Activated naive CD8-positive, alpha-beta T cell (primary cell): ENCODE results near the gene CFAP54.
A peak's percentile ranks its signal among the peaks of the same experiment; 100 is the strongest.

Source experiments
- H3K27ac Mint-ChIP-seq: one replicate; pipeline ENCODE4 v1.8.0; 2021; ENCODE audit warnings: mixed read lengths
- H3K27me3 Mint-ChIP-seq: one replicate; pipeline ENCODE4 v1.8.0; 2021; ENCODE audit warnings: mixed read lengths
- H3K36me3 Mint-ChIP-seq: one replicate; pipeline ENCODE4 v1.8.0; 2021; ENCODE audit warnings: mixed read lengths
- H3K4me1 Mint-ChIP-seq: one replicate; pipeline ENCODE4 v1.8.0; 2021; ENCODE audit warnings: low read depth, mixed read lengths
- H3K4me3 Mint-ChIP-seq: one replicate; pipeline ENCODE4 v1.8.0; 2021; ENCODE audit warnings: mild to moderate bottlenecking, mixed read lengths
- H3K9me3 Mint-ChIP-seq: one replicate; pipeline ENCODE4 v1.8.0; 2021; ENCODE audit warnings: low read depth, mixed read lengths

CFAP54 gene

DNA sequence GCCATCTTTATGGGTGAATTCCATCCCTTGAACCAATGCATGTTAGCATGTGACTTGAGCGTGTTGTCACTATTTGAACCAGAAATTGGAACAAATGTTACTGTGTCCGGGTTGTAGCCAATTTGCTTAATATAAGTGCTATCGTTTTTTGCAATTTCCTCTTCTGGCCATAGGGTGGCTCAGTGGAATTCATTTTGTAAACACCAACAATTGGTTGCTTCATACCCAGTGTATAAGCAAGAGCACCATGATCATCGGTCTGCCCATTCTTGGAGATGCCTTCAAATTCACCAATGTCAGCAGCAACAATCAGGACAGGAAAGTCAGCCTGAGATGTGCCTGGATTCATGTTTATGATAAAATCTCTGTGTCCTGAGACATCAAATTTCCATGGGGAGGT is 412.7 kb downstream of the CFAP54 start:
- peaks cover 8% of the 10 kb centered on the region for H3K4me1 Mint-ChIP-seq
- H3K9me3 Mint-ChIP-seq: no peaks in the 10 kb centered on the region
- H3K27me3 Mint-ChIP-seq: no peaks in the 10 kb centered on the region
- H3K36me3 Mint-ChIP-seq: no peaks in the 10 kb centered on the region
- no peak overlapping the region for H3K4me3 Mint-ChIP-seq
- no peak overlapping the region for H3K27ac Mint-ChIP-seq

DNA sequence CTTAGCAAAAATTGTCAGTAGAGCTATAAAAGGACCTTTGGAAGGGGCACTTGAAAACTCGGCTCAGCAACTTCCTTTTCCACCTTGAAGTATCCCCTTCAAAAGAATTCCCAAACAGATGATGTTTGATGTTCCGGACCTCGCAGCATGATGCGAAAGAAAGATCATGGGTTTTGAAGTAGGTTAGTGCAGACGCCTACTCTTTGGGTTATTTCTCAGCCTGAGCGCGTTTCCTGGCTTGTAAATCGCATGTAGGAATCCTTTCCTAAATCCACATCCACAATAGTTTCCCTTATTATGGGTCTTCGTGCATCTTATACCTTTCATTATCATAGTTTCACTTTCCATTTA is 417.1 kb downstream of the CFAP54 start:
- peak overlapping the region; percentile 97 for H3K4me3 Mint-ChIP-seq

DNA sequence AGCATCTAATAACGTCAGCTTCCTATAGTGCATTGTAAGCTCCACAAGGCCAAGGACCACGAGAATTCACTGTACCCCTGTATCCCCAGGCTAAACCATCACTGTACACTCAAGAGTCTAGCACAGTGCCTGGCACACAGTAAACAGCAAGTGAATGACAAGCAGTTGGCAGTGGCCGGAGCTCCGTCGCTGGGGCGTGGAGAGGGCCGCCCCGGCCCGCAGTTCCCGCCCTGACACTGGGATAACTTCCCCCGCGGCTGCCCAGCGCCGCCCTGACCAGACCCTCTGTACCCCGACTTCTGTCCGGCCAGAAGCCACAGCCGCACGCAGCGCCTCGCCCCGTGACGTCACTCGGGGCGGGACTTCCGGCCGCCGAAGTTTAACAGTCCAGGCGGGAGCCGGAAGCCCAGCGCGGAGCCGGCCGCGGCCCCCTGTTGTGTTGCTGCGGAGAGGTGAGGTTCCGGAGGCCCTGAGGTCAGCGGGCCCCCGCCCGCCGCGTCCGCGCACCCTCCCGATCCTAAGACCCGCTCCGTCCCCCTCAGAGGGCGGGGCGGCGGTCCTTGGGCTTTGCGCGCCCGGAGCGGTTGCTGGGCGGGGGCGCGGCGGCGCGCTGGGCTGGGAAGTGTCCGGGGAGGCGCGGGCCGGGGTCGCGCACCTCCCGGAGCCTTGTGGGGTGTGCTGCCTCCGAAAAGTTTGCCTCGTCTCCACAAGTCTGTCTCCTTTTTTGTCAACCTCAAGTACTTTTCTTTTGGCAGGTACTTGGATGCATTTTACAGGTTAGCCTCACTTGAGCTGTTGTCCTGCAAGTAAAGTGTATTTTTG is 417.7 kb downstream of the CFAP54 start, which contains the start of gene NEDD1:
Gene NEDD1 (plus strand): TSS at position 409 of the 822 bp plus-strand sequence. CDS start 2,503 bp downstream, outside the sequence.
- Mint-ChIP-seq H3K4me1 (peaks cover 46% of the 10 kb centered on the region), H3K9me3 (no peaks in the 10 kb centered on the region), H3K27me3 (no peaks in the 10 kb centered on the region), H3K36me3 (no peaks in the 10 kb centered on the region), H3K27ac (peak within 1 kb of the TSS; percentile 96), H3K4me3 (peak within 1 kb of the TSS; percentile 97)

More for the DNA sequence above, 417.1 kb downstream of the CFAP54 start:
- Mint-ChIP-seq H3K27ac (peak overlapping the region; percentile 96), H3K27me3 (no peaks in the 10 kb centered on the region), H3K4me1 (peaks cover 43% of the 10 kb centered on the region), H3K9me3 (no peaks in the 10 kb centered on the region), H3K36me3 (no peaks in the 10 kb centered on the region)

DNA sequence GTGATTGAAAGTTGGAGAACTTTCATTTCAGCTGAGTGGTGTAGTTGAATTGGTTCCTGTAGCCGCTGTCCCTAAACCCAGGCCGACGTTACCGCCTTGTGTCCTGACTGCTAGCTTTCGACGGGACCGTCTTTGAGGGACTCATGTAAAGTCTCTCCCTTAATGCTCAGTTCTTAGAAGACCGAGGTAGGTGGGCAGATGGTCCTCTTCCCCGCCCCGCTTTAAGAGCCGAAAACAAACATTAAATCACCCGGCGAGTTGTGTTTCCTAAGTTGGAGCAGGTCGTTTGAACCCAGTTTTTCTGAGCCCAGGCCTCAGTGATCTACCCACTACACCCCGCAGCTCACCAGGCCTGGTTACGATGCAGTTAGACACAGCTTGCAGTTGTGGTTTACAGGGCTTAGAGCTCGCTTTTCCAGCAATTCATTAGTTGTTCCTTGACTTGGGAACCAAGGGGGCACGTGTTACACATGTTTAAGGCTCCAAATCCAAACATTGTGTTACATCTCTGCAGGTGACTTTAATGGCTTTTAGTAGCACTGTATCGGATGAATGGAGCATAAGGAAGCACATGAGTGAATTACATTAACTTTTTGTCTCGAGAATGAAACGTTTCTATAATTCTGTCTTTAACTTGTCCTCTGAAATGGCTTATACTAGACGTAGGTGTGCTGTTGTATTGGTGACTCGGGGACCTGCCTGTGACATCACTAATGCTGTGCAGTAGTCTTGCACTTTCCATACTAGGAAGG is 418.5 kb downstream of the CFAP54 start:
- peak overlapping the region; percentile 94 for H3K4me3 Mint-ChIP-seq
- no peaks in the 10 kb centered on the region for H3K27me3 Mint-ChIP-seq
- H3K4me1 Mint-ChIP-seq: peaks cover 48% of the 10 kb centered on the region
- H3K36me3 Mint-ChIP-seq: peaks cover 2% of the 10 kb centered on the region
- peak overlapping the region; percentile 95 for H3K27ac Mint-ChIP-seq
- H3K9me3 Mint-ChIP-seq: no peaks in the 10 kb centered on the region

DNA sequence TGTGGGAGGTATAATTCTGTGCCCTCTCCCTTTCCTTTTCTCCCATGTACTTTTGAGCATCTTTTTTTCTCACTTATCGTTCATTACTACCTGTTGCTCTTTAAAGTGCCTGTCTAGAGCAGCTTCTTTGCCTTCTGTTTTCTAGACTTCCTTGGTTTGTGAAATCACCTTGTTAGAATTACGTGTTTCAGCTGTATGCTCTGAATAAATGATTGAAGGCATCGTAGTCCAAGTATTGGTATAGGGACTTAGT is 419.0 kb downstream of the CFAP54 start:
- peaks cover 2% of the 10 kb centered on the region for H3K36me3 Mint-ChIP-seq
- peak overlapping the region; percentile 94 for H3K4me3 Mint-ChIP-seq
- no peaks in the 10 kb centered on the region for H3K27me3 Mint-ChIP-seq
- no peaks in the 10 kb centered on the region for H3K9me3 Mint-ChIP-seq
- H3K4me1 Mint-ChIP-seq: peaks cover 51% of the 10 kb centered on the region
- H3K27ac Mint-ChIP-seq: peak overlapping the region; percentile 95

DNA sequence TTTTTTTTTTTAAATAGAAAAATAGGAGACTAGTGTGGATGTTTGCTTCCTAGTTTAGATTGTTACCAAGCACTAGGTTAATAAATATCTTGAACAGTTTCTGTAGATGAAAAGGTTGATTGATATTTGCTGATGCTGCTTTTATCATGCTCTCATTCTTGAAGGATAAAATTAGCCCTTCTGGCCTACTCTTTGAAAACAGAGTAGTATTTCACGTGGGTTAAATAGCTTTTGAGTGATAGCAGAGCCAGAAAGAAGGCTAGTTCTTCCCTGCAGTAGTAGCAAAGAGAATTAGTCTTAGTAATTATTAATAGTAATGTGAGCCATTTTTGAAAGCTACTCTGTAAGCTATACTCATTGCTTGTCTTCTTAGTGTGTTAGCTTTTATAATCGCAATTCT is 422.9 kb downstream of the CFAP54 start:
- Mint-ChIP-seq H3K27ac (no peak overlapping the region), H3K4me3 (no peak overlapping the region), H3K4me1 (peaks cover 59% of the 10 kb centered on the region), H3K9me3 (no peaks in the 10 kb centered on the region), H3K27me3 (no peaks in the 10 kb centered on the region), H3K36me3 (peaks cover 12% of the 10 kb centered on the region)

DNA sequence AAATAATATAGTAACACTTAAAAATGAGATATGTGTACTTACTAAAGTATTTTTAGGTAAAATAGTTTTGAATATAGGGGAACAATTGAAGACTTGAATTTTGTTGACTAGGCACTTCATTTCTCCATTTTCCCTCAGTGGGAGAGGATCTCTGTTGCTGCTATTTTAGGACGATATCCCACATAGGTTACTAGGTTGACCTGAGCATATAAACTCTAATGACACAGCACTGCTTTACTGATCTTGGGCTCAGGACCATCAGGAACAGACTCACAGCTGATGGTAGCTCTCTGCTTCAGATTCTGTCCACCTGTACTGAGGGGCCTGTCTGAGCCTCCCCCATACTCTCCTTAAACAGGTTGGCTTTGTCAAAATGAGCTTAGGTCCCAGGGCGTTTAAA is 423.6 kb downstream of the CFAP54 start:
- H3K27me3 Mint-ChIP-seq: no peaks in the 10 kb centered on the region
- peaks cover 12% of the 10 kb centered on the region for H3K36me3 Mint-ChIP-seq
- no peak overlapping the region for H3K27ac Mint-ChIP-seq
- H3K4me3 Mint-ChIP-seq: no peak overlapping the region
- H3K4me1 Mint-ChIP-seq: peaks cover 56% of the 10 kb centered on the region
- H3K9me3 Mint-ChIP-seq: no peaks in the 10 kb centered on the region

DNA sequence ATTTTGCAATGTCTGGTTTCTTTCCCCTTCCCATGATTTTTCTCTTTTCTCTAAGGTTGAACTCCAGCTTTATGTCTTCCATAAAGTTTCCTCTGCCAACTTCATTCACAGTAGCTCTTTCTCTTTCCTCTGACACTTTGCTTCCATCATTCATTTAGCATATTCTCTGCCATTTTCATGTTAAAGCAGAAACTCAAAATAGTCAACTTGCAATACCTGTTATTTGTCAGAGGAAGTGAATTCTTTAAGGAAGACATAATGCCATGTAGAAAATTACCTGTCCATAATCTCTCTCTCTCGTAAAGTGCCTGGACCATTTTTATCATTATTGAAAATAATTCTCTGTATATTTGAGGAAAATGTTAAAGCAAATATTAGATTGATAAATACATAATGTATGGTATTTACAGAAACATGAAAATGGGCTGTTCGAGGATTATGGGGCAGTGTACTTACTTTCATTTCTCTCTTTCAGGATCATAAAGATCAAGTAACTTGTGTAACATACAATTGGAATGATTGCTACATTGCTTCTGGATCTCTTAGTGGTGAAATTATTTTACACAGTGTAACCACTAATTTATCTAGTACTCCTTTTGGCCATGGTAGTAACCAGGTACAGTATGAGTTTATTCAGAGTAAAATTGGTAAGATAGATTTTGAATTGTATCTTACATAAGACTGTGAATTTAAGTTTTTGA is 430.3 kb downstream of the CFAP54 start:
- peaks cover 4% of the 10 kb centered on the region for H3K9me3 Mint-ChIP-seq
- H3K4me3 Mint-ChIP-seq: no peak overlapping the region
- H3K27me3 Mint-ChIP-seq: no peaks in the 10 kb centered on the region
- H3K27ac Mint-ChIP-seq: no peak overlapping the region
- H3K36me3 Mint-ChIP-seq: peaks cover 27% of the 10 kb centered on the region
- H3K4me1 Mint-ChIP-seq: peaks cover 18% of the 10 kb centered on the region
